Embryonic facial prominence (tissue), 1 donor: ENCODE results near the gene ENO3.

Source experiments
- DNase-seq: peaks from one replicate; pipeline ENCODE4 v3.0.0-alpha.2; 2016; ENCODE audit errors: extremely low spot score

Gene ENO3

GRCh38 chr17:4950075-4950745 lies 709 bp upstream of the ENO3 start:
- no peak for DNase-seq

DNA sequence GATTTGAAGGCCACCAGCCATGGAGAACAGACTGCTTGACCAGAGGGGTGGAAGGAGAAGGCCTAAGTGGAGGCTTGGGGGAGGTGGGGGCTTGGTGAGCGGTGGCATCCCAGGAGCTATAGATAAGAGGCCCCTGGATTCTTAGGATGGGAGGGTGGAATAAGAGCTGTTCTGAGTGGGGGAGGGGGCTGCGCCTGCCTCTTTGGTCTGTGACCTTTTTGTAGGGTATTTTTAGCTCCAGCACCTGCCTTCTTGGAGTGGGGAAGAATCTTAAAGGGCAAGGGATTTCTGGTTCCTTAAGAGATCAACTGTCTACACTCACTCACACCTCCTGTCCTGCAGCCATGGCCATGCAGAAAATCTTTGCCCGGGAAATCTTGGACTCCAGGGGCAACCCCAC lies 567 bp downstream of the ENO3 start:
- DNase-seq = no peak

DNA sequence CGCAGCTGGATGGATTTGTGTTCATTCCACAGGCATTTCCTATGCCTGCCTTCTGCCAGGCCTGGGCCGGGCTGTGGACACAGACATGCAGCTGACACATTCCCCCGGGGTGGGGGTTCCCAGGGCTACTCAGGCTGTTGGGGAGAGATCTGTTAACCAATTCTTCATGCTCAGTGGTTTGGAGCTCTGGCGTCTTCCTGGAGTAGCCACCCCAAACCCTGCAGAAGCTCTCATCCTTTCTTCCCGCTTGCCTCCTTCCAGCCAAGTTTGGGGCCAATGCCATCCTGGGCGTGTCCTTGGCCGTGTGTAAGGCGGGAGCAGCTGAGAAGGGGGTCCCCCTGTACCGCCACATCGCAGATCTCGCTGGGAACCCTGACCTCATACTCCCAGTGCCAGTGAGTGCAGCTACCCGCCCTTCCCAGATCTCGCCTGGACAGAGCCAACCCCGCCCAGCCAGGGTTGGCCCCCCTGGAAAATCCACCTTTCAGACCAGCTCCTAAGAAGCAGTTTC lies 2.6 kb downstream of the ENO3 start:
- DNase-seq = no peak

GRCh38 chr17:4955091-4955490 lies 4.2 kb downstream of the ENO3 start:
- no peak for DNase-seq

DNA sequence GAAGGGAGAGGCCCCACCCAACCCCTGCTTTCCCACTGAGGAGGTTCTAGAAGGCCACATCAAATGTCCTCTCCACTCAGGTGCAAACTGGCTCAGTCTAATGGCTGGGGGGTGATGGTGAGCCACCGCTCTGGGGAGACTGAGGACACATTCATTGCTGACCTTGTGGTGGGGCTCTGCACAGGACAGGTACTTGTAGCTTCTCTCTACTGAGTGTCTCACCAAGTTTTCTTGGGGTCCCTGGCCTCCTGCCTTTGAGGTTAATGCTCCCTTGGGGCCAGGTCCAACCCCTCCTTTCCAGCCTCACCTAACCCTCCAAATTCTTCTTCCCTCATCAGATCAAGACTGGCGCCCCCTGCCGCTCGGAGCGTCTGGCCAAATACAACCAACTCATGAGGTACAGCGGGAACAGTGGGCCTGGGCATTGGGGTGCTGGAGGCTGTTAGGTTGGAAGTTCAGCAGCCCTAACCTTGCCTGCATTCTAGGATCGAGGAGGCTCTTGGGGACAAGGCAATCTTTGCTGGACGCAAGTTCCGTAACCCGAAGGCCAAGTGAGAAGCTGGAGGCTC lies 5.7 kb downstream of the ENO3 start:
- no peak for DNase-seq

DNA sequence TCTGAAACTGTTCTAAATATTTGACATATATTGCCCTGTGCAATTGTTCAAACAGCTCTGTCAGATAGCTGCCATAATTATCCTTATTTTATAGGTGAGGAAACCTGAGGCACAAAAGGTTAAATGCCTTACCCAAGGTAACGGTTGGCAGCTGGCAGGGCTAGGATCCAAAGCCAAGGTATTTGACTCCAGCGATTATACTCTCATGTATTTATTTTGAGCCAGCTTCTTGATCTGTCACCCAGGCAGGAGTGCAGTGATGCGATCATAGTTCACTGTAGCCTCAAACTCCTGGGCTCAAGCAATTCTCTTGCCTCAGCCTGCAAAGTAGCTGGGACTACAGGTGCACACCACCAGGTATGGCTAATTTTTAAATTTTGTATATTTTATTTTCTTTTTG lies 7.2 kb downstream of the ENO3 start:
- DNase-seq = no peak

GRCh38 chr17:4959261-4959965 lies 8.5 kb downstream of the ENO3 start:
- no peak for DNase-seq

DNA sequence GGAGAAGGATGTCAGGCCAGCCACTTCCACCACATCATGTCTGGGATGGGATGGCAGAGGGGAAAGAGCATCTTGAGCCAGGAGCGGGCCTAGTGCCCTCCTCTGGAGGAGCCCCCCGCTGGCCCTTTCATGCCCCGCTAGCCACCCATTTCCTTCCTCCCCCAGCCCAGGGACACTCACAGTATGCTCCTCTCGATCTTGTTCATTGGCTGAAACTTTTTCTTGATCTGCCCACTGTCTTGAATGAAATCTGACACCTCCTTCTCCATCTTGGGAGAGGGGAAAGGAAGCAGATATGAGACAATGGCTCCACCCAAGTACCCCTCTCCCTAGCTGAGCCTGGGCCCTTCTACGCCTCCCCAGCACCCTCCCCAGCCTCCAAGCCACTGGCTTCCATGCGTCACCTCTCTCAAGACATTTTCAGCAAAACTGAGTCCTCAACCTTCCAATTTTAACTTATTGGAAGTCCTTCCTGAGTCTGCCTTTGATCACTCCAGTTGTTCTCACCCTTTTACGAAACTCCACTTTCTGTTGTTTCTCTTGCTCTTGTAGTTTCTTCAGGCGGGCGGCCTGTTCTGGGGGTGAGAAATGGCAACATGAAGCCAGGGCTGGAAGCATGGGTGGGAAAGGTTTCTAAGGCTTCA lies 9.5 kb downstream of the ENO3 start:
- DNase-seq = no peak

DNA sequence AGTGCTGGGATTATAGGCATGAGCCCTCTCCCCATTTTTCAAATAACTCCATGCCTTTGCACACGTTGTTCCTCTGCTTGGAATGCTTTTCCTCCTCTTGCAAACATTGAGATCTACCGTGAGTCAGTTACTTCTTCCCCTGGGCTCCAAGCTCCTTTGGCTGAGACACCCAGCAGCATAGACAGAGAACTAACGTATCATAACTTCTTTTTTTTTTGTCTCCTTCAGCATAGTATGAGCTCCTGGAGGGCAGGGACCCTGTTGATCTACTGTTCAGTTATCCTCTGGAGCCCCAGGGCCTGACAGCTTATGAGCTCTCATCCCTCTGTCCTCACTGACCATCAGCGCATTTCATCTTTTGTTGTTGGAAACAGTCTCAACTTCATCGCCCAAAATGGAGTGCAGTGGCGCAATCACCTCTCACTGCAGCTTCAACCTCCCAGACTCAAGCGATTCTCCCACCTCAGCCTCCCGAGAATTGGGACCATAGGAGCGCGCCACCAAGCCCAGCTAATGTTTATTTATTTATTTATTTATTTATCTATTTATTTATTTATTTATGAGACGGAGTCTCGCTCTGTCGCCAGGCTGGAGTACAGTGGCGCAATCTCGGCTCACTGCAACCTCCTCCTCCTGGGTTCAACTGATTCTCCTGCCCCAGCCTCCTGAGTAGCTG lies 14.5 kb downstream of the ENO3 start:
- DNase-seq = no peak

DNA sequence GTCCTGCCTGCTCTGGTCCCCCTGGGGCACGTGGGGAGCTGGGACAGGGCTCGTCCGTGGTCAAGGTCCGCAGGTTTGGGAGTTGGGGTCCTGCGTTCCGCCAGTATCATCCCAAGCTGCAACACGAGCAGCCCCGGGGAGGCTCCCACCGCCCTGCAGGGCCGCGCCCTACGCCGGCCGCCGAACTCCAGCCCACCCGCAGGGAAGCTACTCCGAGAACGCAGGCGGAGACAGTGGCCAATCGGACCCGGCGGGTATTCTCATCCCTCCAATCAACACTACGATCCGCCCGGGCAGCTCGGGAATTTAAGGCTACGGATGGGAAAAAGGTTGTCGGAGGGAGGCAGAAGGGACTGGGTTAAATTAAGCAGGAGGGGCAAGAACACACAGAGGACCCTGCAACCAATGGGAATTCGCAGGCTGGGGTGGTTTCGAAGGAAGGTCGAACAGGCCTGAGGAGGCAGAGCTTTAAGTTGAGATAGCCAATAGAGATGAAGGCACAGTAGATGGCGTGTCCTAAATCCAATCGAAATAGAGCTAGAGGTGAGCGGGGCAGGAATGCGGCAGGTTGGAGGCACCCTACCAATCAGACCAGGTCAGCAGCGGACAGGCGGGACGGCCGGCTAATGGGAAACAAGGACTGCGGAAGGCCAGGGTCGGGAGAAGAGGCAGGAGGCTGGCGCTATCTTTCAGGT lies 16.1 kb downstream of the ENO3 start:
- DNase-seq = peak; percentile 100

DNA sequence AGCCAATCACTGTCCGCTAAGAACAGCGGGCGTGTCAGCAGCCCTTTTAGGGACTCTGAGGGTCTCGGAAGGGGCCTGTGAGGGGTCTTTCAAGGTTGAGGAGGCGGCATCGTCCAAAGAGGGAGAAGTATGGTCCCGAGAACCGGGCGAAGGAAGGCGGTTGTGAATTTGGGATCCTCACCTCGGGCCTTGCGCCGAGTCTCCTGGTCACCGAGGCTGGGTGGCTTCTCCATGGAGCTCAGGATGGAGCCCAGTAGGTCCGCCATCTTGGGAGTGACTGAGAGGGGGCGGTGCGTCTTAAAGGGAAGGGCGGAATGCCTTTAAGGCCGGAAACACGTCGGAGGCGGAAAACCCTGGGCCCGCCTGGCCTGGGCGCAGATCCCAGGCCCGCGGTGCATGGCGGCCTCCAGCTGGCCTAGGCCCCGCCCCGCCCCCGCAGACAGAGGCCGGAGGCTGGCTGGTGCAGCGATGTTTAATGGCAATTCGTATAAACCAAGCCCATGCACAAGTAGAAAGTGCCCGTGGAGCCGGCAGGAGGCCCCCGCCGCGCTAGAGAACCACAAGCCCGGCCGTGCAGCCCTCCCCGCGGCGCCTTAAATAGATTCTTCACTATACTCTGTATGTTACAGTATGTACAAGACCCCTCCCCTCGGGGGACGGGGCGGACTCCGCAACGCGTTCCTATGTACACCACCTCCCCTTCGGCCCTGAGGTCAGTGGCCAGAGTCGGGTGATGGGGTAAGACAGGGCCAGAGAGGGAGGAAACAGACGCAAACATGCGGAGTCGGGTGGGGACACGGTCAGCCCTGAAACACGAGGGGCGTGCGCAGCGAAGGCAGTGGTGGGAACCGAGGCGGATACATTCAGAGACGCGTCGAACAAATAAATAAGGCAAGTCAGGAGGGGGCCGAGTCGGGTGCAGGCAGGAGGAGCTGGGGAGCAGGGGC lies 16.9 kb downstream of the ENO3 start, which contains the start of gene SPAG7:
SPAG7 (minus strand) TSS at position 279 of the 947 bp plus-strand sequence; CDS start at position 266, 13 bp downstream.
- peak; percentile 95 for DNase-seq

- no peak for DNase-seq
These were observed 17.6 kb downstream of the ENO3 start for GRCh38 chr17:4968486-4969046.

DNA sequence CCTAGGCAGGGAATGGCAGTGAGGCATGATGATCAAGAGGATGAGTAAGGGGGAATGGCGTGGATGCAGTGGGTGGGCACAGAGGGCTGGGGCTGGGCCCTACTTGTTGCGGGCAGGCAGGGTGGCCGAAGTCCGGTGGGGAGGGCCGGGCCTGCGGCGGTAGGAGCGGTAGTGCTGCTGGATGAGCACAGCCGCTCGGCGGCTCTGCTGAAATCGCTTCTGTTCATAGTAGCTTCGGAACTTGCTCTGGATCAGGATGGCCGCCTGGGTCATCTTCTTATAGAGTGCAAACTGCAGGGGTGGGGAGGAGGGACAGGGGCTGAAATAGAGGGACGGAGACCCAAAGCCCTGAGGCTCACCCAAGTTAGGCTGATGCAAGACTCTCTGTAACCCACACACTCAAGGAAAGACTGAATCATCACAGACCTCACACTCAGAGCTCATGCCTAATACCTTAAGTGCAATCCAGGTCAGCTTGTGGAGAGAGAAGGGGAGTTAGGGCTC lies 18.2 kb downstream of the ENO3 start:
- no peak for DNase-seq

DNA sequence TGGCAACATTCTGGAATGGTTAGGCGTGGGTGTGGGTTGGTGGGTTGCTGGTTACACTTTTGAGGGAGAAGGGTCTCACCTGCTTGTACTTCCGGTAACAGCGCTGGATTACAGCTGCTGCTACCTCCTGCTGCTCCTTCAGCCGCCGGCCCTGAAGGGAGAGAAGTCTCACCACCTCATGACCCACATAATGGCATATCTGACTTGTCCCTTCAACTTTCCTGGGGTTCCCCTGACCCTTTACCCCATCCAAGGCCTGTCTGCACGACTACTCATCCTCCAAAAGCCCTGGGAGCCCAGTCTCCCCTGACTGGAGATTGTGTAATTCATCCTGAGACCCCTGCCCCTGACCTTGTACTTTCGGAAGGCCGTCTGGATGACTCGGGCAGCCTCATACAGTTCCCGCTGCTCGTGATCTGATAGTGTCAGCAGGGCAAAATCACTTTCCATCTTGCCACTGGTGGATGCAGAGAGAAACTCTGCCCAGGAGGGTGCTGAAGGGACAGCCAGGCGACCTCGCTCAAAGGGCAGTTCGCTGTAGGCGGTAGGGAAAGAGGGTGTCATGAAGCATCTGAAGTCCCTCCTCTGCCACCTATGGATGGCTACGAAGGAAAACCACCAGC lies 18.7 kb downstream of the ENO3 start:
- no peak for DNase-seq

DNA sequence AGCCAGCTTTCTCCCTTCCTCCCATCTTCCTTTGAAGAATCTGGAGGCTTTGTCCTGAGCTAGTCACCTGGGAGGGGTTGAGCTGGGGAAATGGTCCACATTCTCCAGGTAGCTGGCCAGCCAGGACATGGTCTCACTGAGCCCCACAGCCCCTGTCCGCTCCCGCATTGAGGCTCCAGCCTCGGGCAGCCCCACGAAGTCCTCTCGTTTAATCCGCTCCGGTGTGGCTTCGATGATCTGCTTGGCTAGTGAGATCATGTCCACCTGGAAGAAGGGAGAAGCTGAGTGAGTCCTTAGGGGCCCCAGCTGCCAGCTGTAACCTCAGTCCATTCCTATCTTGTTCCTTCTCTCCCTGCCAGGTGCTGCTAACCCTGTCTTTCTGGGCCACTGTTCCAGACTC lies 19.4 kb downstream of the ENO3 start:
- no peak for DNase-seq

DNA sequence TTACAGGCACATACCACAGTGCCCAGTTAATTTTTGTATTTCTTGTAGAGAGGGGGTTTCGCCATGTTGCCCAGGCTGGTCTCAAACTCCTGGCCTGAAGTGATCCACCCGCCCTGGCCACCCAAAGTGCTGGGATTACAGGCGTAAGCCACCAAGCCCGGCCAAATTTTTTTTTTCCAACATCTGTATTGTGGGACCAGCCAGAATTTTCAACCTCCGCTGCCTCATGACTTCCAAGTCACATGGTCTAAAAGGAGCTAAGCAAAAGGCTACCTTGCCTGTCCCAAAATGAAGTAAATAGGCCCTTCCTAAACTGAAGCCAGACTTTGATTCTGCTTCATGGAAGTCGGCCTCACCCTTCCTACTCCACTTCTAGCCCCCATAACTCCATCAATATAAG lies 20.9 kb downstream of the ENO3 start:
- DNase-seq = no peak

GRCh38 chr17:4972322-4972721 lies 21.4 kb downstream of the ENO3 start:
- no peak for DNase-seq

GRCh38 chr17:4972752-4973151 lies 21.8 kb downstream of the ENO3 start:
- DNase-seq = no peak
